ENCODE data around the gene SFMBT2. TPM values are rescaled to one million over a fixed set of nuclear protein-coding genes. Genes with fewer than 3 reads are reported as not detected.

Gene SFMBT2
- total and polyA plus RNA-seq, 2 of the 4 experiments (the other 2 are of a cell fraction), result 0.70 to 1.3 TPM

DNA sequence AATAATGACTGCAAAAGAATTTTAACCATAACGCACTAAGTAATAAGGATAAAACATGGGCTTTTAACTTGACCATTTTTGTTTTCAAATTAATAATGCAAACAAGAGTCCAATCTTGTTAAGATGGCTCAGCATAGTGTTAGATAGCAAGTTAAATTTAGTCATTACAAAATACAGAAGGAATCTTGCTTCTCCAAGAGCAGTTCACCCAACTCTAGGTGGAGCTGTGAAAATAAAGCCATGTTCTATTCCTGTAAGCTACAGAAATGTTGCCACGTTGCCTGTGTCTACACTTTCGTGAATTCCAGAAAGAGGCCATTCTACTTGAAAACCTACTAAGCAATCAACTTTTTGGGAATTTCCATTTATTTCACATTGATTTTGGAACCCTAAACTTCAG lies 191.9 kb downstream of the SFMBT2 start:
- no CpG with 5 or more reads among the region's 3 CpGs for WGBS, 2 experiments (ENCODE audit: extremely low coverage in 2 of 2, insufficient read length in 1 of 2)
- no TSS peak for BruUV-seq (replicated peaks)

More for the DNA sequence above, 191.9 kb downstream of the SFMBT2 start:
- H2BK20ac ChIP-seq (ENCODE audit: low read depth, low read length), result no peak overlapping the region
- no peaks in the 10 kb centered on the region for H3K79me1 ChIP-seq (ENCODE audit: low read depth in 1 of 2, low read length in 2 of 2)
- no peak overlapping the region for H2BK15ac ChIP-seq (ENCODE audit: low read depth, low read length)
- H3K18ac ChIP-seq (ENCODE audit: low read depth, low read length), result no peak overlapping the region
- H2BK5ac ChIP-seq (ENCODE audit: low read depth, low read length, poor library complexity, severe bottlenecking), result no peak overlapping the region
- dilution Hi-C loops (cut with HindIII; ENCODE audit: low sequenced_read_pairs, unreplicated experiment) (no loop called here), intact Hi-C loops (cut with micrococcal nuclease) (no loop called here), in situ Hi-C loops (cut with MboI; ENCODE audit: low sequenced_read_pairs) (no loop called here)
- H4K91ac ChIP-seq (ENCODE audit: insufficient read depth, low read depth, low read length), result no peak overlapping the region
- no peak overlapping the region for H3K23ac ChIP-seq (ENCODE audit: low read depth, low read length)
- ATAC-seq (ENCODE audit: low read depth) (no peak), DNase-seq (peak; percentile 17)
- no peak overlapping the region for H3K4me3 ChIP-seq (ENCODE audit: insufficient read depth, low read depth, low read length)
- no peak overlapping the region for H4K5ac ChIP-seq (ENCODE audit: low read depth, low read length)
- H3K36me3 ChIP-seq (ENCODE audit: control insufficient read depth, insufficient read depth, low read length), result no peaks in the 10 kb centered on the region
- H3K9me3 ChIP-seq (ENCODE audit: control insufficient read depth, insufficient read depth, low read length), result no peaks in the 10 kb centered on the region
- no peak overlapping the region for H2AFZ ChIP-seq (replicated peaks; ENCODE audit: low read length, poor library complexity)
- H3K56ac ChIP-seq (ENCODE audit: extremely low read depth, insufficient read depth, low read length), result no peak overlapping the region
- H2AK9ac ChIP-seq (replicated peaks; ENCODE audit: low read depth, low read length, poor library complexity), result no peak overlapping the region
- H3K14ac ChIP-seq (replicated peaks; ENCODE audit: low read depth, low read length), result no peak overlapping the region
- POLR2A ChIA-PET (ENCODE audit: unreplicated experiment), result no interaction called here
- no peak overlapping the region for H4K8ac ChIP-seq (ENCODE audit: low read depth in 2 of 2, low read length in 2 of 2)
- CTCF ChIA-PET, result no interaction called here
- no peaks in the 10 kb centered on the region for H3K27me3 ChIP-seq (ENCODE audit: control insufficient read depth, insufficient read depth, low read length)
- H3K9me1 ChIP-seq (ENCODE audit: insufficient read depth, low read length), result no peaks in the 10 kb centered on the region
- H3K27ac ChIP-seq (ENCODE audit: insufficient read depth, low read length), result no peak overlapping the region
- H3K9ac ChIP-seq (ENCODE audit: low read depth, low read length), result no peak overlapping the region
- TF ChIP-seq RCOR1 (IDR thresholded peaks at IDR 0.05; ENCODE audit: insufficient replicate concordance, low read length), result no peak
- no peak for TF ChIP-seq MAFK (IDR thresholded peaks at IDR 0.05; ENCODE audit: low read depth, low read length)
- no peak for TF ChIP-seq MAZ (IDR thresholded peaks at IDR 0.05; ENCODE audit: borderline replicate concordance, low read depth, low read length)
- TF ChIP-seq CEBPB (IDR thresholded peaks at IDR 0.05; ENCODE audit: low read depth, low read length), result no peak
- no peak for TF ChIP-seq CHD1 (IDR thresholded peaks at IDR 0.05; ENCODE audit: low read depth, low read length)
- no peak for TF ChIP-seq MXI1 (IDR thresholded peaks at IDR 0.05; ENCODE audit: borderline replicate concordance, low read depth, low read length)
- TF ChIP-seq ELK1 (IDR thresholded peaks at IDR 0.05; ENCODE audit: borderline replicate concordance, low read depth, low read length), result no peak
- TF ChIP-seq SMC3 (IDR thresholded peaks at IDR 0.05; ENCODE audit: low read depth, low read length), result no peak
- no peak for TF ChIP-seq RAD21 (IDR thresholded peaks at IDR 0.05; ENCODE audit: low read length)
- TF ChIP-seq POLR2A (IDR thresholded peaks at IDR 0.05; ENCODE audit: low read depth, low read length), result no peak
- no peak for TF ChIP-seq BHLHE40 (IDR thresholded peaks at IDR 0.05; ENCODE audit: low read depth, low read length)
- TF ChIP-seq RFX5 (IDR thresholded peaks at IDR 0.05; ENCODE audit: low read depth, low read length), result no peak
- no peak for TF ChIP-seq USF2 (IDR thresholded peaks at IDR 0.05; ENCODE audit: low read depth, low read length)
- TF ChIP-seq CTCF (conservative IDR thresholded peaks at IDR 0.05; ENCODE audit: low read depth, low read length), result no peak
- no peak for TF ChIP-seq FOS (IDR thresholded peaks at IDR 0.05; ENCODE audit: low read depth, low read length)
- TF ChIP-seq NFE2L2 (IDR thresholded peaks at IDR 0.05; ENCODE audit: low read depth, low read length), result no peak
- H2BK120ac ChIP-seq (ENCODE audit: low read depth, low read length), result no peak overlapping the region
- no peaks in the 10 kb centered on the region for H4K20me1 ChIP-seq (ENCODE audit: insufficient read depth, low read length)
- H3K4me1 ChIP-seq (ENCODE audit: control insufficient read depth, insufficient read depth, low read length), result no peaks in the 10 kb centered on the region
- H2AK5ac ChIP-seq (ENCODE audit: low read depth, low read length), result no peak overlapping the region
- no peak overlapping the region for H3K4ac ChIP-seq (ENCODE audit: low read depth, low read length)
- H3K4me2 ChIP-seq (ENCODE audit: low read depth, low read length), result no peak overlapping the region

Data from IMR-90 (cell line).